Measurements from ENCODE around the gene BANF2. TPM values are rescaled to one million over a fixed set of nuclear protein-coding genes. Genes with fewer than 3 reads are reported as not detected.
A peak's percentile ranks its signal among the peaks of the same experiment; 100 is the strongest.

BANF2 gene
- total RNA-seq, 1 donor from 2014 or later = not detected

DNA sequence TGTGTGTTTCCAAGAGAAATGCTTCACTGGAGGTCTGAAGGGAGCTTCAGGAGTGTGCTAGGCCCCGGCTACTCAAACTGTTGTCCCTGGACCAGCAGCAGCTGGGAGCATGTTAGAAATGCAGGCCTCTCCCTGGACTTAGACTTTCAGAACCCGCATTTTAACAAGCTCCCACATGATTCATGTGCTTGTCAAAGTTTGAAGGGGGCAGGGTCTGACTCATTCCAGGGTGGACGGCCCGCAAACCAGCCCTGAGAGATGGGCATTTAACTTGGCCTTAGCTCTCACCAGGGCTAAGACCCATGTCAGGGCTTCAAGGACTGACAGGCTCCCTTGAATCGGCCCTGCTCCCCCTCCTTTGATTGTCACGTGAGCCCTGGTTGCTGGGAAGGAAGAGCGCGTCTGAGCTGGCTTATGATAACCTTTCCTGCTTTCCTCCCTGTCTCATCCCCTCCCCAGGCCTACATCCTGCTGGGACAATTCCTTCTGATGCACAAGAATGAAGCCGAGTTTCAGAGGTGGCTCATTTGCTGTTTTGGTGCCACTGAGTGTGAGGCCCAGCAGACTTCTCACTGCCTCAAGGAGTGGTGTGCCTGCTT, 35.5 kb downstream of the BANF2 start:
- intact Hi-C loops (cut with DNase I) = no loop called here
- no peak overlapping the region for H3K27ac ChIP-seq
- DNase-seq (no peak), ATAC-seq (peak; percentile 47)
- H3K4me3 ChIP-seq = no peak overlapping the region
- no peaks in the 10 kb centered on the region for H3K9me3 ChIP-seq
- no peaks in the 10 kb centered on the region for H3K4me1 ChIP-seq
- no peaks in the 10 kb centered on the region for H3K27me3 ChIP-seq
- no peaks in the 10 kb centered on the region for H3K36me3 ChIP-seq
- TF ChIP-seq, protein P1, sequence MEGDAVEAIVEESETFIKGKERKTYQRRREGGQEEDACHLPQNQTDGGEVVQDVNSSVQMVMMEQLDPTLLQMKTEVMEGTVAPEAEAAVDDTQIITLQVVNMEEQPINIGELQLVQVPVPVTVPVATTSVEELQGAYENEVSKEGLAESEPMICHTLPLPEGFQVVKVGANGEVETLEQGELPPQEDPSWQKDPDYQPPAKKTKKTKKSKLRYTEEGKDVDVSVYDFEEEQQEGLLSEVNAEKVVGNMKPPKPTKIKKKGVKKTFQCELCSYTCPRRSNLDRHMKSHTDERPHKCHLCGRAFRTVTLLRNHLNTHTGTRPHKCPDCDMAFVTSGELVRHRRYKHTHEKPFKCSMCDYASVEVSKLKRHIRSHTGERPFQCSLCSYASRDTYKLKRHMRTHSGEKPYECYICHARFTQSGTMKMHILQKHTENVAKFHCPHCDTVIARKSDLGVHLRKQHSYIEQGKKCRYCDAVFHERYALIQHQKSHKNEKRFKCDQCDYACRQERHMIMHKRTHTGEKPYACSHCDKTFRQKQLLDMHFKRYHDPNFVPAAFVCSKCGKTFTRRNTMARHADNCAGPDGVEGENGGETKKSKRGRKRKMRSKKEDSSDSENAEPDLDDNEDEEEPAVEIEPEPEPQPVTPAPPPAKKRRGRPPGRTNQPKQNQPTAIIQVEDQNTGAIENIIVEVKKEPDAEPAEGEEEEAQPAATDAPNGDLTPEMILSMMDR (IDR thresholded peaks at IDR 0.05) = no peak

DNA sequence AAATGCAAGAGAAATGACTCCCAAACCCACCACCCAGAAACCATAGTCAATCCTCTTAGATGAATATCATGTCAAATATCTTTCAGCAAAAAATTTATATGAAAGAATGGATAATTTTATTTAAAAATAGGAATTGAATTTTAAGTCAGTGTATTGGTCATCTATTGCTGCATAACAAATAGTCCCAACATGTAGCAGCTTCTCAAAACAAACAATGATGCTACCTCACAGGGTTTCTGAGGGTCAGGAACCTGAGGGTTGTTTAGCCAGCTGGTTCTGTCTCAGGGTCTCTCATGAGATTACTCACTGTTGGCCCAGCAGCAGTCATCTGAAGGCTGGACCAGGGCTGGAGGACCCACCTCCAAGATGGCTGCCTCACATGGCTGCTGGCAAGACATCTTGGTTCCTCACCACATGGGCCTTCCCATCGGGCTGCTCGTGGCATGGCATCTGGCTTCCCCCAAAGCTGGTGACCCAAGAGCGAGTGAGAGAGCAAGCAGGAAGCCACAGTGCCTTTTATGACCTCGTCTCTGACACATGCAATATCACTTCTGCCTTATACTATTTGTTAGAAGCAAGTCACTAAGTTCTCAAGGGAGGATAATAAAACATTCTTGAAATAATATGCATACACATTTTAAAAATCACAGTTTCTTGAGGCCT, 36.3 kb downstream of the BANF2 start:
- TF ChIP-seq, protein P1 (IDR thresholded peaks at IDR 0.05) = no peak
- no peaks in the 10 kb centered on the region for H3K27me3 ChIP-seq
- intact Hi-C loops (cut with DNase I) = no loop called here
- DNase-seq = no peak
- ATAC-seq = no peak
- H3K36me3 ChIP-seq = no peaks in the 10 kb centered on the region
- H3K27ac ChIP-seq = no peak overlapping the region
- H3K4me3 ChIP-seq = no peak overlapping the region
- H3K9me3 ChIP-seq = no peaks in the 10 kb centered on the region
- no peaks in the 10 kb centered on the region for H3K4me1 ChIP-seq

DNA sequence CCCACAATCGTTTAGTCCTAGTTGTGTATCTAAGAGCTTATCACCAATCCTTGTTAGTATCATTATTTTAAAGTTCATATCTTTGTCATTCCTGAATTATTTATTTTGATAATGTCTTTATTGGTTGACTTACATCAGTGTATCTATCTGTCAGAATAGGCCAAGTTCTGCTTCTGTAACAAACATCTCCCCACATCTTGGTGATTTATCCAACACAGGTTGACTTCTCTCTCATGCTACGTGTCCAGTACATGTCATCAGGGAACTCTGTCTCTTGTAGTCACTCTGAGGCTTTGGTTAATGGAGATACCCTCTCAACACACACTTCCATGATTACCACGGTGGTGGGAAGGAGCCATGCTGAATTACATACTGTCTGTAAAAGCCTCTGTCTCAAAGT, 38.4 kb downstream of the BANF2 start:
- H3K27ac ChIP-seq = no peak overlapping the region
- no peaks in the 10 kb centered on the region for H3K4me1 ChIP-seq
- H3K27me3 ChIP-seq = no peaks in the 10 kb centered on the region
- no peaks in the 10 kb centered on the region for H3K9me3 ChIP-seq
- H3K4me3 ChIP-seq = no peak overlapping the region
- TF ChIP-seq, protein P1 (IDR thresholded peaks at IDR 0.05) = no peak
- intact Hi-C loops (cut with DNase I) = no loop called here
- DNase-seq (no peak), ATAC-seq (no peak)
- H3K36me3 ChIP-seq = no peaks in the 10 kb centered on the region

DNA sequence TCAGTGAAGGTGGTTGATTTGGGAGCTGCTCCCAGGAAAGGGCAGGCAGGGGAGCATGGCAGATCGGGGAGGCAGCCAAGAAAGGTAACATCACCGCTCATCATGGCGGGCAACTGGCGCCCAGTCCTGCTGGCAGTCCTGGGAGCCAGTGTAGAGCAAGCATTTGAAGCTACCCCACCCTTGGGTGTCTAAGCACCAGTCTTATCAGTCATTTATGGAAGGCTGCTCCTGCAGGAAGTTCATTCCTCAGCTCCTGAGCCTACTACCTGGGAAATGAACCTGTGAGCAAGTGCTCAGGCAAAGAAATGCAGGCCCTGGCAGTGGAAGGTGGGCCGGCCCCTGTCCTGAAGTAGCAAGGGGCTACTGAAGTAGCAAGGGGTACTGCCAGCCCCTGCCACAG, 41.5 kb downstream of the BANF2 start:
- no peak for ATAC-seq
- H3K36me3 ChIP-seq = no peaks in the 10 kb centered on the region
- TF ChIP-seq, protein P1 (IDR thresholded peaks at IDR 0.05) = no peak
- intact Hi-C loops (cut with DNase I) = no loop called here
- no peaks in the 10 kb centered on the region for H3K4me1 ChIP-seq
- H3K27me3 ChIP-seq = no peaks in the 10 kb centered on the region
- H3K27ac ChIP-seq = no peak overlapping the region
- H3K4me3 ChIP-seq = no peak overlapping the region
- no peak for DNase-seq
- H3K9me3 ChIP-seq = no peaks in the 10 kb centered on the region

DNA sequence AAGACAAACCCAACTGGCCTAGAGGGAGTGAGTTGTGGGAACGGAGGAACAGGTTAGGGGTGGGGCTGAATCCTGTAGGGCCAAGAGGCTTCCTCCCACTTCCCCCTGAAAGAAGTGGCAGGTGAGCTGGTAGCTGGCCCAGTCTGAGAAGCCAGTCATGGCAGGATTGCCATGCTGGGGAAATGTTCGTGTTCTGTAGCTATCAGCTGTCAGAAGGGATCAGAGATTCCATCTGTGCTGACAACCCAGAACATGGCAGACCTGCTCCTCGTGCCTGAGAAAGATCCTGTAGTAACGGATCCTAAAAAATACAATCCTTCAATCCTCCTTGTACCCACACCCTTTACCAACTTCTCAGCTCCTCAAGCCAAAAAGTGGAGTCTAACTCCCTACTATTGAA, 43.0 kb downstream of the BANF2 start:
- Histone ChIP-seq H3K36me3 (no peaks in the 10 kb centered on the region), H3K27me3 (no peaks in the 10 kb centered on the region), H3K4me1 (no peaks in the 10 kb centered on the region), H3K9me3 (no peaks in the 10 kb centered on the region), H3K4me3 (no peak overlapping the region), H3K27ac (no peak overlapping the region)
- DNase-seq (no peak), ATAC-seq (no peak)
- intact Hi-C loops (cut with DNase I) = no loop called here
- TF ChIP-seq, protein P1 (IDR thresholded peaks at IDR 0.05) = no peak

Data from upper lobe of right lung (tissue), 1 donor.